NCI-H2171 (cell line): ENCODE results near the gene KLHL6.
"Not testable (repeated sequence)": the region's sequence is repeated elsewhere in the genome, so short reads cannot be mapped to it uniquely, and the experiment has no call there.

Experiments
- DNase-seq: peaks from one replicate; lab custom pipeline; 2025; lab: John Stamatoyannopoulos, UW

Gene KLHL6

DNA sequence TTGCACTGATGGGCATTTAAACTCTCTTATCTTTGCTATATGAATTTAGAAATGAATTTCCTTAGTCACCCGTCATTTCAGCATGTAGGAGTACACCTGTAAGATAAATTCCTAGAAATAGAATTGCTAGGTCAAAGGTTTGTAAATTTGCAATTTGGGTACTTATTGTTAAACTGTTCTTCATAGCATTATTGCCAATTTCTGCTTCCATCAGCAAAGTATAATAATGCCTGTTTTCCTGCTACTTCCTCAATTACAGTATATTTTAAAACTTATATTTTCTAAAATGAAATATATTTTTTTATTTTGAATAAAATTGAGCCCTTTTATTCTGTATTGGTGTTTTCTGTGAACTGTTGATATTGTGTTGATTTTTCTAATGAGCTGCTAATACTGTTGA lies 110.8 kb downstream of the KLHL6 start:
- no peak for DNase-seq

DNA sequence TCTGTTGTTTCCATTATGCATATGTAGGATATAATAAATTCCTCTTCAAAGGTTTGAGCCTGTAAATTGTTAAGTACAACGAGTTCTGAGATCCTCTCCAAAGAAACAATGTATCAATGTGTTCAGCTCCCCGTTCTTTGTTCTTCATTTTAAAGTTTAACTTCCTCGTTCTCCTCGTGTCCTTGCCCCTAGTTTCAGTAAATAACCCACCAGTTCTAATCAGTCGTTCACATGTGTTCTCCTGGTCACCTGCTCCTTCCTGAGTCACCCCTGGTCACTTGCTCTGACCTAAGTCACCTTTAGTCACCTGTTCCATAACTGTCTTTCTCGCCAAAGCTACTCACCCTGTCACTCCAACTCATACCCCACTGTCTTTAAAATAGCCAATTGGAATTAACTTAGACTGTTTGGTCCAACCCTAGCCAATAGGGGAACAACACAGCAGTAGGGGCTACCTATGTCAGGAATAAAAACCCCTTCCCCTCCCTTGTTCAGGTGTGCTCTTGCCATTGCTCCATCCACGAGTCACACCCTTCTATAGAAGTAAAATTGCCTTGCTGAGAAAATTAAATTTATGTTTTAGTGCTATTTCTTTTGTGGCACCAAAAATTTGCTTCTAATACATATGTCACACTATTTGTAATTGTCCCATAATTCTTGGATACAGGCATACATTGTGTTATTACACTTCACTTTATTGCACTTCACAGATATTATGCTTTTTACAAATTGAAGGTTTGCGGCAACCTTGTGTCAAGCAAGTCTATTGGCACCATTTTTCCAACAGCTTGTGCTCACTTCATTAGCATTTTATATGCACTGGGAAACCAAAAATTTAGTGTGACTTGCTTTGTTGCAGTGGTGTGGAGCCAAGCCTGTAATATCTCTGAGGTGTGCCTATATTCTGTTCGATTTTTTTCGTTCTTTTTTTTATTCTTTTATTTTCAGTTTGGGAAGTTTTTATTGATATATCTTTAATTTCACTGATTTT lies 111.8 kb downstream of the KLHL6 start:
- no peak for DNase-seq

DNA sequence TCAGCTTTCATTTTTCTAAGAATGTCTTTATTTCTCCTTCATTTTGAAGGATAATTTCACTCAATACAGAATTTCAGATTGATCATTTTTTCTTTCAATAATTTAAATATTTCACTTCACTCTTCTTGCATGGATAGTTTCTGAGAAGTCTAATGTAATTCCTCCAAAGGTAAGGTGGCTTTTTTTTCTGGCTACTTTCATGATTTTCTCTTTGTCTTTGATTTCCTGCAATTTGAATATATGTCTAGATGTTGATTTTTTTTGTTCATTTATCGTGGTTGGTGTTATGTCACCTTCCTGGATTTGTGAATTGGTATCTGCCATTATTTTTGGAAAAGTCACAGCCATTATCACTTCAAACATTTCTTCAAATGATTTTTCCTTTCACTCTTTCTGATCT lies 112.5 kb downstream of the KLHL6 start:
- DNase-seq: no peak

DNA sequence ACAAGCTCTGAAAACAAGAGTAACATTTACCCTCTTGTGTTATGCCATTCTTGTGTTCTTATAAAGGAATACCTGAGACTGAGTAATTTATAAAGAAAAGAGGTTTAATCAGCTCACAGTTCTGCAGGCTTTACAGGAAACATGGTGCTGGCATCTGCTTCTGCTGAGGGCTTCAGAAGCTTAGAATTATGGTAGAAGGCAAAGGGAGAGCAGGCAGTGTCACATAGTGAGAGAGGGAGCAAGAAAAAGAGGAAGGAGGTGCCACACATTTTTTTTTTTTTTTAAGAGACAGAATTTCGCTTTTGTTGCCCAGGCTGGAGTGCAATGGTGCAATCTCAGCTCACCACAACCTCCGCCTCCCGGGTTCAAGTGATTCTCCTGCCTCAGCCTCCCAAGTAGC lies 115.0 kb downstream of the KLHL6 start:
- DNase-seq: not testable (repeated sequence)

DNA sequence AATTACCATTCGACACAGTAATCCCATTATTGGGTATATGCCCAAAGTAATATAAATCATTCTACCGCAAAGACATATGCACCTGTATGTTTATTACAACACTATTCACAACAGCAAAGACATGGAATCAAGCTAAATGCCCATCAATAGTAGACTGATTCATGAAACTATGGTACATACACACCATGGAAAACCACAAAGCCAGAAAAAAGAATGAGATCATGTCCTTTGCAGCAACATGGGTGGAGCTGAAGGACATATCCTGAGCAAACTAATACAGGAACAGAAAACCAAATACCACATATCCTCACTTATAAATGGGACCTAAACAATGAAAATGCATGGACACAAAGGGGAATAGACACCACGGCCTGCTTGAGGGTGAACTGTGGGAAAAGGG lies 116.0 kb downstream of the KLHL6 start:
- no peak for DNase-seq

DNA sequence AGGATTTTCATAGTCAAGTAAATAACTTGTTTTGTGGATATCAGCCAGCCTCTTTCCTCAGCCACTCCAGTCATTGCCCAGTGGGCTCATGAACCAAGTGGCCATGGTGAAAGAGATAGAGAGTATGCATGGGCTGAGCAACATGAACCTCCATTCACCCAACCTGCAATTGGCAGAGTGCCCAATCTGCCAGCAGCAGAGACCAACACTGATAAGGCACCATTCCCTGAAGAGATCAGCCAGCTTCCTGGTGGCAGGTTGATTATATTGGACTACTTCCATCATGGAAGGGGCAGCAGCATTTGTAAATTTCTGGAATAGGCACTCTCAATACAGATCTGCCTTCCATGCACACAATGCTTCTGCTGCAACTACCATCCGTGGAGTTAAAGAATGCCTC lies 116.8 kb downstream of the KLHL6 start:
- DNase-seq: no peak

DNA sequence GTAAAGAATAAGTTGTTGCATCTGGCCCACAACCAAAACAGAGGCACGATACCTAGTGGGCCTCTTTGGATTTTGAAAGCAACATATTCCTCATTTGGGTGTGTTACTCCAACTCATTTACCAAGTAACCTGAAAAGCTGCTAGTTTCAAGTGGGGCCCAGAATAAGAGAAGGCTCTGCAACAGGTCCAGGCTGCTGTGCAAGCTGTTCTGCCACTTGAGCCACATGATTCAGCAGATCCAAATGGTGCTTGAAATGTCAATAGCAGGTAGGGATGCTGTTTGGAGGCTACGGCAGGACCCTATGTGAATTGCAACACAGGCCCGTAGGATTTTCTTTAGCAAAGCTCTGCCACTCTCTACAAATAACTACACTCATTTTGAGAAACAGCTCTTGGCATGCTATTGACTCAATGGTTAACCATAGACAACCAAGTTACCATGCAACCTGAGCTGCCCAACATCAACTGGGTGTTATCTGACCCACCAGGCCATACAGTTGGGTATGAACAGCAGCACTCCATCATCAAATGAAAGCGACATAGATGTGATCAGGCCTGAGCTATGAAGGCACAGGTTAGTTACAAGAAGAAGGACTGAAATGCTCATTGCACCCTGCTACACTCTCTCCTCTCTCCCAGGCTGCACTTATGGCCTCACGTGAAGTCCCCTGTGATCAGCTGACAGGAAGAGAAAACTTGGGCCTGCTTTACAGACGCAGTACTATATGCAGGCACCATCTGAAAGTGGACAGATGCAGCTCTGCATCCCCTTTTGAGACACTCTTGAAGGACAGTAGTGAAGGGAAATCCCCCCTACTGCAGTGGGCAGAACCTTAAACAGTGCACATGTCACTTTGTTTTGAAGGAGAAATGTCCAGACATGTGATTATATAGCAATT lies 117.6 kb downstream of the KLHL6 start:
- DNase-seq: no peak
